Activated CD4-positive, alpha-beta memory T cell treated with anti-CD3 and anti-CD28 coated beads for 36 hours (primary cell): ENCODE measurements around the gene COQ10A. TPM values are rescaled to one million over a fixed set of nuclear protein-coding genes. Genes with fewer than 3 reads are reported as not detected.

Source experiments
- CTCF ChIA-PET: fragments of 350-600 bp; sonication (Branson Sonifier 250); formaldehyde crosslinking; loops from one replicate; lab custom pipeline; 2021; ENCODE audit warnings: antibody characterized with exemption, inconsistent platforms; lab: Charles Lee
- POLR2A ChIA-PET: fragments of 350-600 bp; sonication (Branson Sonifier 250); formaldehyde crosslinking; loops from one replicate; lab custom pipeline; 2021; ENCODE audit warnings: antibody characterized with exemption; lab: Charles Lee
- DNase-seq: peaks from one replicate; pipeline ENCODE4 v3.0.0-alpha.2; 2020
- H3K27ac Mint-ChIP-seq: one replicate; pipeline ENCODE4 v1.8.0; 2021; ENCODE audit warnings: mixed read lengths
- H3K27me3 Mint-ChIP-seq: one replicate; pipeline ENCODE4 v1.8.0; 2021; ENCODE audit warnings: mixed read lengths
- H3K36me3 Mint-ChIP-seq: one replicate; pipeline ENCODE4 v1.8.0; 2021; ENCODE audit warnings: mixed read lengths
- H3K4me1 Mint-ChIP-seq: one replicate; pipeline ENCODE4 v1.8.0; 2021; ENCODE audit warnings: low read depth, mixed read lengths
- H3K4me3 Mint-ChIP-seq: one replicate; pipeline ENCODE4 v1.8.0; 2021; ENCODE audit warnings: mild to moderate bottlenecking, mixed read lengths
- H3K9me3 Mint-ChIP-seq: one replicate; pipeline ENCODE4 v1.8.0; 2021; ENCODE audit warnings: mixed read lengths
- intact Hi-C: fragments of 100-400 bp; cut with micrococcal nuclease; formaldehyde crosslinking; loops from one replicate; pipeline ENCODE4 v1.15.1; 2023
- total RNA-seq, 2 experiments: library from RNA; stranded (reverse); gene quantifications; one replicate each; pipeline ENCODE4 v1.2.3, GENCODE V29; 2021

Gene COQ10A
- total RNA-seq, 2 experiments from 2014 or later, result 6.3 to 7.0 TPM

GRCh38 chr12:56229082-56229481 is 37.7 kb upstream of the COQ10A start:
- Mint-ChIP-seq H3K4me1 (peaks cover 12% of the 10 kb centered on the region), H3K36me3 (peaks cover 12% of the 10 kb centered on the region), H3K4me3 (no peak overlapping the region), H3K27me3 (no peaks in the 10 kb centered on the region), H3K9me3 (no peaks in the 10 kb centered on the region), H3K27ac (no peak overlapping the region)
- CTCF ChIA-PET, result no interaction called here
- intact Hi-C loops, result loop anchor here (10.0 kb wide), 1 partner anchor 254 kb away; the partner anchor contains the start of gene RAB5B
- DNase-seq, result no peak
- POLR2A ChIA-PET, result no interaction called here

- H3K36me3 Mint-ChIP-seq, result peaks cover 12% of the 10 kb centered on the region
- no peak within 1 kb of the TSS for H3K27ac Mint-ChIP-seq
- DNase-seq, result no peak
- CTCF ChIA-PET, result no interaction called here
- POLR2A ChIA-PET, result no interaction called here
- no peaks in the 10 kb centered on the region for H3K27me3 Mint-ChIP-seq
- no peaks in the 10 kb centered on the region for H3K9me3 Mint-ChIP-seq
- H3K4me3 Mint-ChIP-seq, result no peak within 1 kb of the TSS
- peaks cover 7% of the 10 kb centered on the region for H3K4me1 Mint-ChIP-seq
- intact Hi-C loops, result loop anchor here (10.0 kb wide), 1 partner anchor 255 kb away; the partner anchor contains the start of gene RAB5B
Observed at GRCh38 chr12:56229916-56230431, 36.8 kb upstream of the COQ10A start, which contains the start of gene SLC39A5. Gene SLC39A5 (plus strand): TSS chr12:56230051. CDS start chr12:56231275, 1,224 bp downstream.

- intact Hi-C loops, result no loop called here
- no peaks in the 10 kb centered on the region for H3K9me3 Mint-ChIP-seq
- no peak for DNase-seq
- no peaks in the 10 kb centered on the region for H3K27me3 Mint-ChIP-seq
- ChIA-PET POLR2A (no interaction called here), CTCF (interaction anchor here (1.4 to 1.7 kb wide), 2 partner anchors 8 to 28 kb away, joined by 4 to 5 read pairs; partner anchors contain the start of gene ANKRD52)
- no peak overlapping the region for H3K27ac Mint-ChIP-seq
- no peak overlapping the region for H3K4me3 Mint-ChIP-seq
- H3K36me3 Mint-ChIP-seq, result peaks cover 9% of the 10 kb centered on the region
- H3K4me1 Mint-ChIP-seq, result peaks cover under 1% of the 10 kb centered on the region
Observed at GRCh38 chr12:56230432-56231183, 36.1 kb upstream of the COQ10A start.

GRCh38 chr12:56231184-56231582 is 35.6 kb upstream of the COQ10A start:
- no peak for DNase-seq
- Mint-ChIP-seq H3K27ac (no peak overlapping the region), H3K27me3 (no peaks in the 10 kb centered on the region), H3K4me3 (no peak overlapping the region), H3K9me3 (no peaks in the 10 kb centered on the region), H3K36me3 (peaks cover 7% of the 10 kb centered on the region), H3K4me1 (no peaks in the 10 kb centered on the region)
- POLR2A ChIA-PET, result interaction anchor here (0.5 kb wide), 1 partner anchor 10 kb away, joined by 3 read pairs; no protein-coding TSS in a partner anchor
- CTCF ChIA-PET, result interaction anchor here (1.4 to 1.7 kb wide), 2 partner anchors 9 to 27 kb away, joined by 4 to 5 read pairs; partner anchors contain the start of gene ANKRD52
- intact Hi-C loops, result no loop called here

- intact Hi-C loops, result no loop called here
- Mint-ChIP-seq H3K36me3 (no peaks in the 10 kb centered on the region), H3K9me3 (no peaks in the 10 kb centered on the region), H3K4me1 (no peaks in the 10 kb centered on the region), H3K27me3 (no peaks in the 10 kb centered on the region), H3K27ac (no peak overlapping the region), H3K4me3 (no peak overlapping the region)
- POLR2A ChIA-PET, result interaction anchor here (1.8 kb wide), 1 partner anchor 65 kb away, joined by 3 read pairs; no protein-coding TSS in a partner anchor
- no peak for DNase-seq
- CTCF ChIA-PET, result interaction anchor here (0.6 kb wide), 1 partner anchor 30 kb away, joined by 4 read pairs; no protein-coding TSS in a partner anchor
Observed at GRCh38 chr12:56234746-56235436, 31.9 kb upstream of the COQ10A start.

GRCh38 chr12:56236091-56236490 is 30.7 kb upstream of the COQ10A start:
- intact Hi-C loops, result no loop called here
- Mint-ChIP-seq H3K27ac (no peak overlapping the region), H3K36me3 (peaks cover 3% of the 10 kb centered on the region), H3K9me3 (no peaks in the 10 kb centered on the region), H3K4me1 (no peaks in the 10 kb centered on the region), H3K4me3 (no peak overlapping the region), H3K27me3 (no peaks in the 10 kb centered on the region)
- no peak for DNase-seq
- POLR2A ChIA-PET, result interaction anchor here (1.8 kb wide), 1 partner anchor 64 kb away, joined by 3 read pairs; no protein-coding TSS in a partner anchor
- CTCF ChIA-PET, result interaction anchor here (0.7 kb wide), 1 partner anchor 23 kb away, joined by 3 read pairs; no protein-coding TSS in a partner anchor

- no peak overlapping the region for H3K4me3 Mint-ChIP-seq
- intact Hi-C loops, result no loop called here
- no peaks in the 10 kb centered on the region for H3K4me1 Mint-ChIP-seq
- DNase-seq, result no peak
- POLR2A ChIA-PET, result no interaction called here
- H3K36me3 Mint-ChIP-seq, result peaks cover 5% of the 10 kb centered on the region
- H3K27me3 Mint-ChIP-seq, result no peaks in the 10 kb centered on the region
- no peak overlapping the region for H3K27ac Mint-ChIP-seq
- CTCF ChIA-PET, result no interaction called here
- H3K9me3 Mint-ChIP-seq, result no peaks in the 10 kb centered on the region
Observed at GRCh38 chr12:56236985-56237384, 29.8 kb upstream of the COQ10A start.

GRCh38 chr12:56237552-56237951 is 29.2 kb upstream of the COQ10A start:
- no peak for DNase-seq
- no peak overlapping the region for H3K27ac Mint-ChIP-seq
- CTCF ChIA-PET, result no interaction called here
- no peak overlapping the region for H3K4me3 Mint-ChIP-seq
- H3K36me3 Mint-ChIP-seq, result peaks cover 6% of the 10 kb centered on the region
- H3K9me3 Mint-ChIP-seq, result no peaks in the 10 kb centered on the region
- POLR2A ChIA-PET, result no interaction called here
- H3K27me3 Mint-ChIP-seq, result no peaks in the 10 kb centered on the region
- no peaks in the 10 kb centered on the region for H3K4me1 Mint-ChIP-seq
- intact Hi-C loops, result no loop called here

- Mint-ChIP-seq H3K27ac (no peak overlapping the region), H3K9me3 (no peaks in the 10 kb centered on the region)
Observed at GRCh38 chr12:56241424-56242303, 25.1 kb upstream of the COQ10A start.

GRCh38 chr12:56242986-56243385 is 23.8 kb upstream of the COQ10A start:
- H3K27ac Mint-ChIP-seq, result no peak overlapping the region
- DNase-seq, result no peak
- intact Hi-C loops, result no loop called here
- no peaks in the 10 kb centered on the region for H3K4me1 Mint-ChIP-seq
- peaks cover 28% of the 10 kb centered on the region for H3K36me3 Mint-ChIP-seq
- CTCF ChIA-PET, result interaction anchor here (0.5 kb wide), 1 partner anchor 60 kb away, joined by 4 read pairs; no protein-coding TSS in a partner anchor
- H3K4me3 Mint-ChIP-seq, result no peak overlapping the region
- H3K9me3 Mint-ChIP-seq, result no peaks in the 10 kb centered on the region
- no peaks in the 10 kb centered on the region for H3K27me3 Mint-ChIP-seq
- POLR2A ChIA-PET, result no interaction called here

More at GRCh38 chr12:56241424-56242303, 25.1 kb upstream of the COQ10A start:
- no peaks in the 10 kb centered on the region for H3K4me1 Mint-ChIP-seq
- H3K36me3 Mint-ChIP-seq, result peaks cover 22% of the 10 kb centered on the region
- intact Hi-C loops, result no loop called here
- CTCF ChIA-PET, result no interaction called here
- H3K4me3 Mint-ChIP-seq, result no peak overlapping the region
- H3K27me3 Mint-ChIP-seq, result no peaks in the 10 kb centered on the region
- POLR2A ChIA-PET, result no interaction called here
- DNase-seq, result no peak

GRCh38 chr12:56243731-56244181 is 23.0 kb upstream of the COQ10A start:
- no peaks in the 10 kb centered on the region for H3K27me3 Mint-ChIP-seq
- no peak for DNase-seq
- H3K9me3 Mint-ChIP-seq, result no peaks in the 10 kb centered on the region
- H3K4me3 Mint-ChIP-seq, result no peak overlapping the region
- intact Hi-C loops, result no loop called here
- H3K27ac Mint-ChIP-seq, result no peak overlapping the region
- no peaks in the 10 kb centered on the region for H3K4me1 Mint-ChIP-seq
- POLR2A ChIA-PET, result no interaction called here
- peaks cover 30% of the 10 kb centered on the region for H3K36me3 Mint-ChIP-seq
- CTCF ChIA-PET, result no interaction called here
